Endothelial cell of umbilical vein (primary cell): ENCODE measurements around the gene CLPTM1L.

Source experiments
- EZH2 ChIP-seq: IDR thresholded peaks from 2 replicates; pipeline ENCODE4 v1.6.1; 2012; ENCODE audit warnings: borderline replicate concordance, low read depth, mild to moderate bottlenecking, moderate library complexity, low read length, inconsistent platforms; ENCODE audit not compliant: severe bottlenecking
- FOS ChIP-seq: IDR thresholded peaks from 2 replicates; pipeline ENCODE4 v1.6.1; 2011; ENCODE audit warnings: mild to moderate bottlenecking, low read length, moderate library complexity, borderline replicate concordance; ENCODE audit not compliant: insufficient read depth
- GATA2 ChIP-seq: IDR thresholded peaks from 2 replicates; pipeline ENCODE4 v1.7.0; 2011; ENCODE audit warnings: low read depth, mild to moderate bottlenecking, moderate library complexity, mixed read lengths, low read length; ENCODE audit not compliant: insufficient read length, insufficient read depth
- JUN ChIP-seq: IDR thresholded peaks from 2 replicates; pipeline ENCODE4 v1.6.1; 2011; ENCODE audit warnings: borderline replicate concordance, low read depth; ENCODE audit not compliant: insufficient read length, insufficient read depth
- MYC ChIP-seq: IDR thresholded peaks from one replicate; pipeline ENCODE4 v1.6.1; 2011; ENCODE audit warnings: mild to moderate bottlenecking, low read depth, low read length
- POLR2A ChIP-seq: IDR thresholded peaks from 2 replicates; pipeline ENCODE4 v1.6.1; 2012; ENCODE audit warnings: low read depth, mild to moderate bottlenecking, control low read depth, low read length
- POLR2AphosphoS5 ChIP-seq: IDR thresholded peaks from 2 replicates; pipeline ENCODE4 v1.6.1; 2012; ENCODE audit warnings: low read depth, mild to moderate bottlenecking, control low read depth, low read length, moderate library complexity; ENCODE audit not compliant: insufficient read depth
- TF ChIP-seq, protein P1 (sequence below): IDR thresholded peaks from 2 replicates; pipeline ENCODE4 v1.6.1; 2011; ENCODE audit not compliant: insufficient read depth, insufficient read length
- TF ChIP-seq, protein P2 (sequence below), 2 donors: IDR thresholded peaks; 1 replicate in 1 of 2; 2 replicates in 1 of 2; pipeline ENCODE4 v1.5.1; 2011; ENCODE audit warnings: low read length in 2 of 2, mild to moderate bottlenecking in 2 of 2, moderate library complexity in 2 of 2, control low read depth in 1 of 2, inconsistent platforms in 1 of 2, low read depth in 1 of 2; ENCODE audit not compliant: insufficient read depth in 1 of 2; ENCODE audit errors: extremely low read depth in 1 of 2

DNA sequence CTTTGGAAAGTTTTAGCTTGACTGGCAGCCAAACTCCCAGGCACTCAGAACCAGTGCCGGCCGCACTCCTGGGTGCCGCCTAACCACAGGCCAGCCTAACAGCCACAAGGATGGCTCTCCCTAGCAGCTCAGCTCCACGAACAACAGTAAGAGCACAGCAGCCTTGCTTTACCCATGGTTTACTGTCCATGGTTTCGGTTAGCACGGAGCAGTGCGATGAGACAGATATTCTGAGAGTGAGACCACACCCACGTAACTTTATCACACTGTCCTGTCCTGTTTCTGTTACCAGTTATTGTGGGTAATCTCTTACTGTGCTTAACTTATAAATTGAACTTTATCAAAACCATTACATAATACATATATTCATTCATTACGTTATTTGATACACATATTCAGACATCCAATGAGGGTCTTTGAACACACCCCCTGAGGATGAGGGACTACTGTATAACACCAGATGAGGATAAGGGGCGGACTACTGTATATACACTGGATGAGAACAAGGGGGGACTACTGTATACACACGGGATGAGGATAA lies 12.4 kb downstream of the CLPTM1L start:
- TF ChIP-seq, protein P1, sequence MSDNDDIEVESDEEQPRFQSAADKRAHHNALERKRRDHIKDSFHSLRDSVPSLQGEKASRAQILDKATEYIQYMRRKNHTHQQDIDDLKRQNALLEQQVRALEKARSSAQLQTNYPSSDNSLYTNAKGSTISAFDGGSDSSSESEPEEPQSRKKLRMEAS: no peak
- no peak for TF ChIP-seq POLR2A
- TF ChIP-seq, protein P2, sequence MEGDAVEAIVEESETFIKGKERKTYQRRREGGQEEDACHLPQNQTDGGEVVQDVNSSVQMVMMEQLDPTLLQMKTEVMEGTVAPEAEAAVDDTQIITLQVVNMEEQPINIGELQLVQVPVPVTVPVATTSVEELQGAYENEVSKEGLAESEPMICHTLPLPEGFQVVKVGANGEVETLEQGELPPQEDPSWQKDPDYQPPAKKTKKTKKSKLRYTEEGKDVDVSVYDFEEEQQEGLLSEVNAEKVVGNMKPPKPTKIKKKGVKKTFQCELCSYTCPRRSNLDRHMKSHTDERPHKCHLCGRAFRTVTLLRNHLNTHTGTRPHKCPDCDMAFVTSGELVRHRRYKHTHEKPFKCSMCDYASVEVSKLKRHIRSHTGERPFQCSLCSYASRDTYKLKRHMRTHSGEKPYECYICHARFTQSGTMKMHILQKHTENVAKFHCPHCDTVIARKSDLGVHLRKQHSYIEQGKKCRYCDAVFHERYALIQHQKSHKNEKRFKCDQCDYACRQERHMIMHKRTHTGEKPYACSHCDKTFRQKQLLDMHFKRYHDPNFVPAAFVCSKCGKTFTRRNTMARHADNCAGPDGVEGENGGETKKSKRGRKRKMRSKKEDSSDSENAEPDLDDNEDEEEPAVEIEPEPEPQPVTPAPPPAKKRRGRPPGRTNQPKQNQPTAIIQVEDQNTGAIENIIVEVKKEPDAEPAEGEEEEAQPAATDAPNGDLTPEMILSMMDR (IDR thresholded peaks at IDR 0.05; ENCODE audit: extremely low read depth in 1 of 2, insufficient read depth in 1 of 2, low read depth in 1 of 2, low read length in 2 of 2): no peak
- no peak for TF ChIP-seq POLR2AphosphoS5
- TF ChIP-seq EZH2: no peak
- TF ChIP-seq MYC: no peak
- no peak for TF ChIP-seq JUN
- no peak for TF ChIP-seq FOS
- no peak for TF ChIP-seq GATA2
